GM12874 (cell line): ENCODE results near the gene GNAI3.

Source experiments
- CTCF ChIP-seq: IDR thresholded peaks from 2 replicates; pipeline ENCODE4 v1.5.1; 2011; ENCODE audit warnings: low read depth, mild to moderate bottlenecking, control low read depth, low read length, moderate library complexity; ENCODE audit not compliant: insufficient read depth

Gene GNAI3

GRCh38 chr1:109667452-109668122 is 119.2 kb downstream of the GNAI3 start, which contains the start of gene GSTM2:
Gene GSTM2 (plus strand): TSS chr1:109668057. CDS start chr1:109668116, 59 bp downstream.
- no peak for TF ChIP-seq CTCF
